Mucosa of descending colon (tissue), 3 donors: Measurements from ENCODE around the gene GINS1. TPM values are rescaled to one million over a fixed set of nuclear protein-coding genes. Genes with fewer than 3 reads are reported as not detected.
A peak's percentile ranks its signal among the peaks of the same experiment; 100 is the strongest.
"Not testable (repeated sequence)": the region's sequence is repeated elsewhere in the genome, so short reads cannot be mapped to it uniquely, and the experiment has no call there.

Source experiments
- ATAC-seq: fragments of 200-7000 bp; cut with Tn5 transposase; one replicate; pipeline ENCODE4 v1.9.1; 2020; ENCODE audit warnings: mild to moderate bottlenecking, moderate library complexity
- DNase-seq, 3 donors: peaks; one replicate each; pipeline ENCODE4 v3.0.0-alpha.2; 2020
- H3K36me3 ChIP-seq: fragments of 200-600 bp; one replicate; pipeline ENCODE4 v1.8.0; 2021; ENCODE audit warnings: low read depth, mild to moderate bottlenecking
- H3K4me1 ChIP-seq: fragments of 200-600 bp; one replicate; pipeline ENCODE4 v1.8.0; 2021; ENCODE audit warnings: low read depth, mild to moderate bottlenecking
- H3K4me3 ChIP-seq: fragments of 200-600 bp; one replicate; pipeline ENCODE4 v1.8.0; 2021; ENCODE audit warnings: mild to moderate bottlenecking
- H3K9me3 ChIP-seq: fragments of 200-600 bp; one replicate; pipeline ENCODE4 v1.8.0; 2021; ENCODE audit warnings: mild to moderate bottlenecking
- CTCF ChIP-seq: fragments of 200-600 bp; IDR thresholded peaks from one replicate; pipeline ENCODE4 v1.8.0; 2022; ENCODE audit warnings: antibody characterized with exemption, mild to moderate bottlenecking
- intact Hi-C, 2 donors: fragments of 100-400 bp; cut with DNase I in 1 of 2; cut with micrococcal nuclease in 1 of 2; formaldehyde crosslinking; loops; one replicate each; pipeline versions ENCODE4 v1.11.0 to v1.11.1; 2022; cut with DNase I, micrococcal nuclease
- total RNA-seq, 3 donors: library from RNA; stranded (reverse); fragmentation: NEBNext Ultra II Directional in 2 of 3; extraction: Animal tissue kit (Norgen Biotek cat#: 25700) in 2 of 3; gene quantifications; one replicate each; pipeline versions ENCODE4 v1.2.1 to v1.2.4, GENCODE V29; 2021 to 2023
- donor health status: DM: no; HTN: no; CAD: no; lungs with moderate emphysema.
- donor health status: DM: no; HTN: no; CAD: no.
- donor health status: DM: no; HTN: yes; CAD: no.

The GINS1 gene
- total RNA-seq, 3 donors from 2014 or later: 1.8 to 8.6 (median 1.9) TPM

DNA sequence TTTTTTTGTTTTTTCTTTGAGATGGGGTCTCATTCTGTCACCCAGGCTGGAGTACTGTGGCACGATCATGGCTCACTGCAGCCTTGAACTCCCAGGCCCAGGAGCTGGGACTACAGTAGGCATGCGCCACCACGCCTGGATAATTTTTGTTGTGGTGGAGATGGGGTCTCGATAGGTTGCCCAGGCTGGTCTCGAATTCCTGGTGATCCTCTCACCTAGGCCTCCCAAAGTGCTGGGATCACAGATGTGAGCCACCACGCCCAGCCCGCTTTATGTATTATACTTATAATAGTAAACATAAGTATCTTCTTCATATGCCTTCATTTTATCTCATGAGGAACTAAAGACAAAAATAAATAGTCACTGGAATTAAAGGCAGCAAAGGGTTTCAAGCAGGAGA, 63.5 kb downstream of the GINS1 start:
- intact Hi-C loops: no loop called here
- Histone ChIP-seq H3K36me3 (no peaks in the 10 kb centered on the region), H3K9me3 (no peaks in the 10 kb centered on the region), H3K4me1 (no peaks in the 10 kb centered on the region), H3K4me3 (no peak overlapping the region)
- DNase-seq (no peak), ATAC-seq (no peak)
- TF ChIP-seq CTCF: no peak

DNA sequence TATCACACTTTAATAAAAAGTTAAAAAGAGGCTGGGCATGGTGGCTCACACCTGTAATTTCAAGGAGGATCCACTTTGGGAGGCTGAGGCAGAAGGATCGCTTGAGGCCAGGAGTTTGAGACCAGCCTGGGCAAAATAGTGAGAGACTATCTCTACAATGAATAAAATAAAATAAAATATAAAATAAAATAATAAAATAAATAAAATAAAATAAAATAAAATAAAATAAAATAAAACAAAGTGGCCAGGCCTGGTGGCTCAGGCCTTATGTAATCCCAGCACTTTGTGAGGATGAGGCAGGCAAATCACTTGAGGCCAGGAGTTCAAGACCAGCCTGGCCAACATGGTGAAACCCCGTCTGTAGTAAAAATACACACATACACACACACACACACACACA, 65.8 kb downstream of the GINS1 start:
- H3K9me3 ChIP-seq, intact Hi-C loops, ATAC-seq, H3K36me3 ChIP-seq, H3K4me3 ChIP-seq, DNase-seq, H3K4me1 ChIP-seq: not testable (repeated sequence)

DNA sequence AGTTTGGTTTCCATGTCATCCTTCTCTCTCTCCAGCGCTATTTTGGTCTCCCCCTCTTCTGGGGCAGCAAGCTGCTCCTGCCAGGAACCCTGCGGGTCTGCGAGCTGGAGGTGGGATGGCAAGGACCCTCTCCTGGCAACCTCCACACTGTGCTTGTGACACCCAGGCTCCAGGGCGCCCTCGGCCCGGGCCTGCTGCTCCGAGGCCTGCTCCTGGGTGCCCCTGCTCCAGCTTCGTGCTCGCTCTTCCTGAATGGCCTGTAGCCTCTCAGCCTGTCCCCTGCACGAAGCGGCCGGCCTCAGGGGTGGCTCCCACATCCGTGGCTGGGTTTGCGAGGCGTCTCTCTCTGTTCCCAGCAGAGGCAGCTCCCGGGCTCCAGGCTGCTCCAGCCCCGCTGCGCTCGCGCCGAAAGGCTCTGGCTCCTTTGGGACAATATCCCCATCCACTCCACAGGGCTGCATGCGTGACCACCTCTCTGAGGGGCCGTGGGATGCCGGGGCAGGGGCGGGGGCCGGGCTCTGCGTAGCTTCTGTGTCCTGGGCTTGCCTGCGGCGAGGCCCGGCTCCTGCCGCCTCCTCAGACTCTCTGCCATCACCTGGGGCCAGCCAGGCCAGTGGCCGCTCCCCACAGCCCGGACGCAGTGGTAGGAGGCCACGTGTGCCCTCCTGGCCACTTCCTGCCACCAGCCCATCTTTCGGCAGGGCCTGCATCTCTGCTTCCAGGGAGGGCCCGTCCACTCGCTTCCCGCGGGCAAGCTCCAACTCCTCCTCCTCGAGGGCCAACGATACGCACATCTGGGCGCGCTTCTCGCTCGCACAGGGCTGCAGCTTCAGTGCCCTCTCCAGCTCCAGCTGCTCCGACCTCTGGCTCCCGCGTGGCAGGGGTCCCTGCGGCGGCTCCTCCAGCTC, 68.9 kb downstream of the GINS1 start:
- ATAC-seq (no peak), DNase-seq (peak in 1 of 3 donors; percentile 5)
- no peak for TF ChIP-seq CTCF
- no peak overlapping the region for H3K4me3 ChIP-seq
- H3K4me1 ChIP-seq: no peaks in the 10 kb centered on the region
- intact Hi-C loops: no loop called here
- no peaks in the 10 kb centered on the region for H3K36me3 ChIP-seq
- H3K9me3 ChIP-seq: no peaks in the 10 kb centered on the region

- ATAC-seq: no peak
- intact Hi-C loops: no loop called here
- Histone ChIP-seq H3K9me3 (no peaks in the 10 kb centered on the region), H3K36me3 (no peaks in the 10 kb centered on the region), H3K4me3 (no peak overlapping the region), H3K4me1 (no peaks in the 10 kb centered on the region)
- DNase-seq: peak in 1 of 3 donors; percentile 48
- no peak for TF ChIP-seq CTCF
These were observed 69.8 kb downstream of the GINS1 start for GRCh38 chr20:25477014-25477882.

DNA sequence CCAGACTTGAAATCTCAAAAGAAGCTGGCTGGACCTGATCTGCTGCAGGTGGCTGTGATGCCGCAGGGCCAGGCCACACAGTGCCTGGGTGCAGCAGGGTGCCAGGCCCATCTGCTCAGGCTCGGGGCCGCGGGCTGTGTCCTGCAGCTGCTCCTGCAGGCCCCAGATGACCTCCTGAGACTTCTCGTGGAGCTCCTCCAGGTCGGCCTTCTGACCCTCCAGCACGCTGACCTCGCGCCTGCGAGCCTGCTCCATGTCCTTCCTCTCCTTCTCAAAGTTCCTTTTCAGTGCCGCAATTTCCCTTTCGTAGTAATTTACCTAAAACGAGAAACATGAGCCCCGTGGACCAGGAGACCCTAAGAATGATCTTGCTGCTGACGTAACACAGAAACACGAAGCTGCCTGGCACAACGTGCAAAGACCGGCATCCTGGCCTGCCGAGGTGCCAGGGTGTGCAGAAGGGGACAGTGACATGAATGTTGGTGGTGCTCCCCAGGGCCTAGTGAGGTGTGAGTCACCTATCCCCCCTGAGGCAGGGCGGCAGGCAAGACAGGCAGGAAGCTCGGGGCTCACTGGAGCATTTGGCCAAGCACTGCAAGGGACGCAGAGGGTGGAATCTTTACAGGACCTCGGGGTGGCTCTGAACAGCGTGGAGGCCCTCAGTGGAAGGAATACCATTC, 71.6 kb downstream of the GINS1 start:
- no peak for TF ChIP-seq CTCF
- ATAC-seq (no peak), DNase-seq (no peak)
- no peaks in the 10 kb centered on the region for H3K36me3 ChIP-seq
- no peaks in the 10 kb centered on the region for H3K4me1 ChIP-seq
- intact Hi-C loops: no loop called here
- no peak overlapping the region for H3K4me3 ChIP-seq
- H3K9me3 ChIP-seq: no peaks in the 10 kb centered on the region
